CD14-positive monocyte (primary cell): Measurements from ENCODE around the gene NLRX1. TPM values are rescaled to one million over a fixed set of nuclear protein-coding genes. Genes with fewer than 3 reads are reported as not detected.

Experiments used
- DNase-seq, 3 donors: peaks; one replicate each; pipeline ENCODE4 v3.0.0-alpha.2; 2011 to 2022
- H2AFZ ChIP-seq: 2 replicates; pipeline ENCODE4 v1.6.0; 2012; ENCODE audit warnings: mild to moderate bottlenecking, low read depth, low read length, inconsistent platforms; ENCODE audit not compliant: insufficient read depth, poor library complexity, severe bottlenecking
- H3K27ac ChIP-seq, 2 donors: 1 replicate in 1 of 2; 2 replicates in 1 of 2; pipeline ENCODE4 v1.5.1; 2012 to 2013; ENCODE audit warnings: low read length in 2 of 2, control low read depth in 1 of 2, inconsistent platforms in 1 of 2, low read depth in 1 of 2, mild to moderate bottlenecking in 1 of 2
- H3K27me3 ChIP-seq, 2 donors: one replicate each; pipeline versions ENCODE4 v1.6.0 to v1.6.1; 2011 to 2013; ENCODE audit warnings: low read length in 2 of 2; ENCODE audit not compliant: control insufficient read depth in 2 of 2, insufficient read depth in 2 of 2
- H3K36me3 ChIP-seq, 2 donors: replicated peaks in 1 of 2; 1 replicate in 1 of 2; 2 replicates in 1 of 2; pipeline versions ENCODE4 v1.5.1 to v1.6.1; 2012 to 2013; ENCODE audit warnings: low read length in 2 of 2, control low read depth in 1 of 2, inconsistent platforms in 1 of 2, mild to moderate bottlenecking in 1 of 2; ENCODE audit not compliant: insufficient read depth in 2 of 2, control insufficient read depth in 1 of 2
- H3K4me1 ChIP-seq, 2 donors: 1 replicate in 1 of 2; 2 replicates in 1 of 2; pipeline versions ENCODE4 v1.5.1 to v1.6.1; 2012 to 2013; ENCODE audit warnings: low read length in 2 of 2, control low read depth in 1 of 2, inconsistent platforms in 1 of 2, mild to moderate bottlenecking in 1 of 2, moderate library complexity in 1 of 2; ENCODE audit not compliant: insufficient read depth in 2 of 2, control insufficient read depth in 1 of 2
- H3K4me2 ChIP-seq: replicated peaks from 2 replicates; pipeline ENCODE3; 2012; ENCODE audit warnings: low read length, moderate library complexity, mild to moderate bottlenecking; ENCODE audit not compliant: poor library complexity, severe bottlenecking; ENCODE audit errors: extremely low read depth
- H3K4me3 ChIP-seq, 3 experiments: fragments of 200-600 bp in 1 of 3; sonication (generic) in 1 of 3; replicated peaks in 1 of 3; 1 replicate in 2 of 3; 2 replicates in 1 of 3; pipeline ENCODE4 v1.5.1; 2011 to 2013; ENCODE audit warnings: low read length in 3 of 3, mild to moderate bottlenecking in 3 of 3, control low read depth in 2 of 3, low read depth in 2 of 3, inconsistent platforms in 1 of 3, moderate library complexity in 1 of 3
- H3K79me2 ChIP-seq: 2 replicates; pipeline ENCODE4 v1.6.0; 2012; ENCODE audit warnings: mild to moderate bottlenecking, control low read depth, inconsistent platforms, low read length, moderate library complexity; ENCODE audit not compliant: insufficient read depth
- H3K9ac ChIP-seq: 2 replicates; pipeline ENCODE4 v1.6.0; 2017; ENCODE audit warnings: low read length, mild to moderate bottlenecking; ENCODE audit not compliant: insufficient read depth, poor library complexity, severe bottlenecking
- H3K9me3 ChIP-seq, 2 donors: replicated peaks in 1 of 2; 1 replicate in 1 of 2; 2 replicates in 1 of 2; pipeline versions ENCODE4 v1.5.1 to v1.6.1; 2012 to 2013; ENCODE audit warnings: low read length in 2 of 2, control low read depth in 1 of 2; ENCODE audit not compliant: control insufficient read depth in 1 of 2, insufficient read depth in 1 of 2
- H4K20me1 ChIP-seq: 2 replicates; pipeline ENCODE4 v1.6.0; 2012; ENCODE audit warnings: mild to moderate bottlenecking, low read length, control low read depth, moderate library complexity; ENCODE audit not compliant: insufficient read depth
- H3K27ac Mint-ChIP-seq, 7 donors: one replicate each; pipeline ENCODE4 v1.8.0; 2020; ENCODE audit warnings: mild to moderate bottlenecking in 7 of 7, mixed read lengths in 7 of 7, moderate library complexity in 6 of 7, inconsistent platforms in 2 of 7
- H3K27me3 Mint-ChIP-seq, 3 donors: one replicate each; pipeline ENCODE4 v1.8.0; 2021 to 2022; ENCODE audit warnings: low read depth in 3 of 3, mild to moderate bottlenecking in 3 of 3, mixed read lengths in 3 of 3, moderate library complexity in 3 of 3, inconsistent platforms in 1 of 3
- H3K36me3 Mint-ChIP-seq, 2 donors: one replicate each; pipeline ENCODE4 v1.8.0; 2020; ENCODE audit warnings: mixed read lengths in 2 of 2, inconsistent platforms in 1 of 2, mild to moderate bottlenecking in 1 of 2
- H3K4me1 Mint-ChIP-seq: one replicate; pipeline ENCODE4 v1.8.0; 2020; ENCODE audit warnings: mild to moderate bottlenecking, mixed read lengths
- H3K4me3 Mint-ChIP-seq, 2 donors: one replicate each; pipeline ENCODE4 v1.8.0; 2020; ENCODE audit warnings: mild to moderate bottlenecking in 2 of 2, mixed read lengths in 2 of 2, moderate library complexity in 1 of 2
- H3K9me3 Mint-ChIP-seq, 7 donors: one replicate each; pipeline ENCODE4 v1.8.0; 2020 to 2022; ENCODE audit warnings: mixed read lengths in 7 of 7, mild to moderate bottlenecking in 6 of 7, moderate library complexity in 6 of 7, inconsistent platforms in 2 of 7
- WGBS: methylation state at CpG from one replicate; pipeline ENCODE4 v1.1.5; 2013; ENCODE audit warnings: missing lambda C conversion rate; ENCODE audit not compliant: insufficient coverage; 5-methylcytosine and 5-hydroxymethylcytosine counted together
- intact Hi-C, 2 donors: fragments of 100-400 bp; cut with micrococcal nuclease; formaldehyde crosslinking; loops; one replicate each; pipeline versions ENCODE4 v1.15.0 to v1.15.1; 2023
- polyA plus RNA-seq, 3 donors: library from polyadenylated mRNA; depleted of rRNA in 1 of 3; unstranded in 2 of 3; stranded (reverse) in 1 of 3; fragments of 300-500 nt in 2 of 3; fragments of >200 nt in 1 of 3; fragmentation: Illumina TruSeq in 2 of 3; gene quantifications; 1 replicate in 2 of 3; 2 replicates in 1 of 3; pipeline ENCODE4 v1.2.3, GENCODE V29; 2012 to 2021
- TF ChIP-seq, protein P1 (sequence below): fragments of 200-600 bp; IDR thresholded peaks from one replicate; pipeline ENCODE4 v1.8.0; 2022; ENCODE audit warnings: antibody characterized with exemption, mild to moderate bottlenecking

Gene NLRX1
- polyA plus RNA-seq, 3 donors, result 13.7 to 15.5 (median 14.2) TPM

DNA sequence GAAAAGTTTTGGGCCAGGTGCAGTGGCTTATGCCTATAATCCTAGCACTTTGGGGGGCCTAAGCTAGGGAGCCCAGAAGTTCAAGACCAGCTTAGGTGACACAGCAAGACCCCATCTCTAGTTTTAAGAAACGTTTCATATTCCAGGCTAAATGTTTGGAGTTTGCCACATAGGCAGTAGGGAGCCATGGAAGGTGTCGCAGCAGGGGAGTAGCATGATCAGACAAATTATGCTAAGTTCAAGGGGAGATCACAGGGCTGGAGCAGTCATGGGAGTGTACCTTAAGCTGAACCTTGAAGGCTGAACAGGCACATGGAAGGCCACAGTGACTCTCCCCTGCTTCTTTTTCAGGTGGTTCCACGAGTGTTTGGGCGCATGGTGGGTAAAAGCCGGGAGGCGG lies 10.8 kb downstream of the NLRX1 start:
- Histone ChIP-seq H4K20me1 (no peaks in the 10 kb centered on the region), H3K36me3 (peaks cover 40 to 55% of the 10 kb centered on the region in 2 donors), H3K4me3 (no peak overlapping the region), H3K9ac (no peak overlapping the region), H3K79me2 (no peaks in the 10 kb centered on the region), H3K27me3 (no peaks in the 10 kb centered on the region), H3K27ac (no peak overlapping the region), H3K9me3 (no peaks in the 10 kb centered on the region), H3K4me1 (peaks cover 28 to 29% of the 10 kb centered on the region in 2 donors), H3K4me2 (no peak overlapping the region), H2AFZ (no peak overlapping the region)
- WGBS, result 97% methylated on average over 6 of the region's 6 CpGs
- Mint-ChIP-seq H3K9me3 (peaks cover 0 to 2% (median 0%) of the 10 kb centered on the region in 7 donors), H3K36me3 (peaks cover 40 to 68% of the 10 kb centered on the region in 2 donors), H3K27ac (no peak overlapping the region), H3K27me3 (peaks cover 0 to 3% (median 0%) of the 10 kb centered on the region in 3 donors), H3K4me3 (no peak overlapping the region), H3K4me1 (peaks cover 29% of the 10 kb centered on the region)
- DNase-seq, result no peak
- TF ChIP-seq, protein P1, sequence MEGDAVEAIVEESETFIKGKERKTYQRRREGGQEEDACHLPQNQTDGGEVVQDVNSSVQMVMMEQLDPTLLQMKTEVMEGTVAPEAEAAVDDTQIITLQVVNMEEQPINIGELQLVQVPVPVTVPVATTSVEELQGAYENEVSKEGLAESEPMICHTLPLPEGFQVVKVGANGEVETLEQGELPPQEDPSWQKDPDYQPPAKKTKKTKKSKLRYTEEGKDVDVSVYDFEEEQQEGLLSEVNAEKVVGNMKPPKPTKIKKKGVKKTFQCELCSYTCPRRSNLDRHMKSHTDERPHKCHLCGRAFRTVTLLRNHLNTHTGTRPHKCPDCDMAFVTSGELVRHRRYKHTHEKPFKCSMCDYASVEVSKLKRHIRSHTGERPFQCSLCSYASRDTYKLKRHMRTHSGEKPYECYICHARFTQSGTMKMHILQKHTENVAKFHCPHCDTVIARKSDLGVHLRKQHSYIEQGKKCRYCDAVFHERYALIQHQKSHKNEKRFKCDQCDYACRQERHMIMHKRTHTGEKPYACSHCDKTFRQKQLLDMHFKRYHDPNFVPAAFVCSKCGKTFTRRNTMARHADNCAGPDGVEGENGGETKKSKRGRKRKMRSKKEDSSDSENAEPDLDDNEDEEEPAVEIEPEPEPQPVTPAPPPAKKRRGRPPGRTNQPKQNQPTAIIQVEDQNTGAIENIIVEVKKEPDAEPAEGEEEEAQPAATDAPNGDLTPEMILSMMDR, result no peak
- intact Hi-C loops, result no loop called here

DNA sequence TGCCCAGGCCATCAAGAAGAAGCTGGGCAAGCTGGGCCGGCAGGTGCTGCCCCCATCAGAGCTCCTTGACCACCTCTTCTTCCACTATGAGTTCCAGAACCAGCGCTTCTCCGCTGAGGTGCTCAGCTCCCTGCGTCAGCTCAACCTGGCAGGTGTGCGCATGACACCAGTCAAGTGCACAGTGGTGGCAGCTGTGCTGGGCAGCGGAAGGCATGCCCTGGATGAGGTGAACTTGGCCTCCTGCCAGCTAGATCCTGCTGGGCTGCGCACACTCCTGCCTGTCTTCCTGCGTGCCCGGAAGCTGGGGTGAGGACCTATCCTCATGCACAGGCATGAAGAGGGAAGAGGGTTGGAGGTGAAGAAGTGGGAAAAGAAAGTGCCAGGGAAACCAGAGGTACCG lies 11.5 kb downstream of the NLRX1 start:
- no peaks in the 10 kb centered on the region for H3K27me3 ChIP-seq
- no peak overlapping the region for H3K4me3 ChIP-seq
- Mint-ChIP-seq H3K4me1 (peaks cover 29% of the 10 kb centered on the region), H3K27ac (peak overlapping the region in 1 of 7 donors; percentile 20), H3K27me3 (peaks cover 0 to 3% (median 0%) of the 10 kb centered on the region in 3 donors), H3K9me3 (peaks cover 0 to 2% (median 0%) of the 10 kb centered on the region in 7 donors), H3K4me3 (no peak overlapping the region), H3K36me3 (peaks cover 37 to 63% of the 10 kb centered on the region in 2 donors)
- no peak overlapping the region for H2AFZ ChIP-seq
- TF ChIP-seq, protein P1, result no peak
- WGBS, result 95% methylated on average over 10 of the region's 10 CpGs
- no peak overlapping the region for H3K27ac ChIP-seq
- no peak overlapping the region for H3K9ac ChIP-seq
- H3K4me1 ChIP-seq, result peaks cover 28 to 29% of the 10 kb centered on the region in 2 donors
- peaks cover 34 to 48% of the 10 kb centered on the region in 2 donors for H3K36me3 ChIP-seq
- H4K20me1 ChIP-seq, result no peaks in the 10 kb centered on the region
- H3K79me2 ChIP-seq, result no peaks in the 10 kb centered on the region
- no peak for DNase-seq
- H3K9me3 ChIP-seq, result no peaks in the 10 kb centered on the region
- H3K4me2 ChIP-seq, result no peak overlapping the region
- intact Hi-C loops, result no loop called here
